ENCODE results near the gene ABHD12. TPM values are rescaled to one million over a fixed set of nuclear protein-coding genes. Genes with fewer than 3 reads are reported as not detected.

Gene ABHD12
- polyA plus RNA-seq, 1 donor (not counting 4 experiments of a cell fraction or from before 2014, with no cell fraction given) = 11.2 TPM

DNA sequence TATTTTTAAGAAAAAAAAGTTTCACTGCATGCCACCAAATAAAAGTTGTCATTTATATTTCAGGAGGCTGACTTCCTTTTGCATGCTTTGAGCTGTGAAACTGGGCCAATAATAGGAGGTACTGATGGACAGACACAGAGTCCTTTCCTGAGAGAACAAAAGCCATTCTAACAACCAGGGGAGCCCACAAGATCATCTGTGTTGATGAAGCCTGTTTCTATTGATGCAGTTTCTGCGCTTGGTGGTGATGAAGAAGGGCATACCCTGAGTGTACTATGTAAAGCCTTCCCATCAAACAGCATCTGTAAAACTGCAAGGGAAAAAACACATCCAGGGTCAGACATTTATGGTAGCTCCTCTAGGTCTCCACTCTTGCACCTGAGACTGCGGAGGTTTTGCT, 34.8 kb downstream of the ABHD12 start:
- no peaks in the 10 kb centered on the region for H3K9me3 ChIP-seq (ENCODE audit: control insufficient read depth, low read depth, low read length)
- DNase-seq (ENCODE audit: low read depth, low spot score) = no peak
- H2AFZ ChIP-seq (ENCODE audit: control insufficient read depth, low read length) = no peak overlapping the region
- H3K9ac ChIP-seq (ENCODE audit: control insufficient read depth, extremely low read depth, insufficient read depth, low read length) = no peak overlapping the region
- H3K4me2 ChIP-seq (ENCODE audit: control insufficient read depth, extremely low read depth, insufficient read depth, low read depth, low read length) = no peak overlapping the region
- dilution Hi-C loops (cut with MboI; ENCODE audit: extremely low pct_ligation_motif_present, low sequenced_read_pairs) = no loop called here
- H4K20me1 ChIP-seq (ENCODE audit: control insufficient read depth, extremely low read depth, insufficient read depth, low read length) = no peaks in the 10 kb centered on the region
- H3K27me3 ChIP-seq (ENCODE audit: control insufficient read depth, extremely low read depth, insufficient read depth, low read length) = no peaks in the 10 kb centered on the region
- H3K27ac ChIP-seq (ENCODE audit: control insufficient read depth, insufficient read depth, low read length) = no peak overlapping the region
- H3K4me3 ChIP-seq (ENCODE audit: control insufficient read depth in 2 of 3, extremely low read depth in 1 of 3, insufficient read depth in 2 of 3, low read depth in 1 of 3, low read length in 3 of 3) = no peak overlapping the region
- no peaks in the 10 kb centered on the region for H3K79me2 ChIP-seq (ENCODE audit: control insufficient read depth, insufficient read depth, low read length)
- H3K36me3 ChIP-seq (ENCODE audit: control insufficient read depth in 2 of 2, extremely low read depth in 1 of 2, insufficient read depth in 2 of 2, low read length in 2 of 2) = no peaks in the 10 kb centered on the region
- H3K9me1 ChIP-seq (ENCODE audit: control insufficient read depth, extremely low read depth, insufficient read depth, low read length) = no peaks in the 10 kb centered on the region
- no peak for FAIRE-seq
- peaks cover 22% of the 10 kb centered on the region for H3K4me1 ChIP-seq (ENCODE audit: control insufficient read depth, extremely low read depth, insufficient read depth, low read length)
- TF ChIP-seq, protein P1, sequence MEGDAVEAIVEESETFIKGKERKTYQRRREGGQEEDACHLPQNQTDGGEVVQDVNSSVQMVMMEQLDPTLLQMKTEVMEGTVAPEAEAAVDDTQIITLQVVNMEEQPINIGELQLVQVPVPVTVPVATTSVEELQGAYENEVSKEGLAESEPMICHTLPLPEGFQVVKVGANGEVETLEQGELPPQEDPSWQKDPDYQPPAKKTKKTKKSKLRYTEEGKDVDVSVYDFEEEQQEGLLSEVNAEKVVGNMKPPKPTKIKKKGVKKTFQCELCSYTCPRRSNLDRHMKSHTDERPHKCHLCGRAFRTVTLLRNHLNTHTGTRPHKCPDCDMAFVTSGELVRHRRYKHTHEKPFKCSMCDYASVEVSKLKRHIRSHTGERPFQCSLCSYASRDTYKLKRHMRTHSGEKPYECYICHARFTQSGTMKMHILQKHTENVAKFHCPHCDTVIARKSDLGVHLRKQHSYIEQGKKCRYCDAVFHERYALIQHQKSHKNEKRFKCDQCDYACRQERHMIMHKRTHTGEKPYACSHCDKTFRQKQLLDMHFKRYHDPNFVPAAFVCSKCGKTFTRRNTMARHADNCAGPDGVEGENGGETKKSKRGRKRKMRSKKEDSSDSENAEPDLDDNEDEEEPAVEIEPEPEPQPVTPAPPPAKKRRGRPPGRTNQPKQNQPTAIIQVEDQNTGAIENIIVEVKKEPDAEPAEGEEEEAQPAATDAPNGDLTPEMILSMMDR (optimal IDR thresholded peaks at IDR 0.05 in 1 of 3, IDR thresholded peaks at IDR 0.05 in 1 of 3, conservative IDR thresholded peaks at IDR 0.05 in 1 of 3; ENCODE audit: extremely low read depth in 1 of 3, insufficient read depth in 2 of 3, low read length in 3 of 3) = no peak
- no peak for TF ChIP-seq EZH2 (IDR thresholded peaks at IDR 0.05; ENCODE audit: low read length)

GRCh38 chr20:25355011-25355595, 35.5 kb downstream of the ABHD12 start:
- no peak overlapping the region for H3K9ac ChIP-seq (ENCODE audit: control insufficient read depth, extremely low read depth, insufficient read depth, low read length)
- H4K20me1 ChIP-seq (ENCODE audit: control insufficient read depth, extremely low read depth, insufficient read depth, low read length) = no peaks in the 10 kb centered on the region
- H3K27me3 ChIP-seq (ENCODE audit: control insufficient read depth, extremely low read depth, insufficient read depth, low read length) = no peaks in the 10 kb centered on the region
- H3K4me3 ChIP-seq (ENCODE audit: control insufficient read depth in 2 of 3, extremely low read depth in 1 of 3, insufficient read depth in 2 of 3, low read depth in 1 of 3, low read length in 3 of 3) = no peak overlapping the region
- no peaks in the 10 kb centered on the region for H3K9me3 ChIP-seq (ENCODE audit: control insufficient read depth, low read depth, low read length)
- H3K36me3 ChIP-seq (ENCODE audit: control insufficient read depth in 2 of 2, extremely low read depth in 1 of 2, insufficient read depth in 2 of 2, low read length in 2 of 2) = no peaks in the 10 kb centered on the region
- H3K4me2 ChIP-seq (ENCODE audit: control insufficient read depth, extremely low read depth, insufficient read depth, low read depth, low read length) = no peak overlapping the region
- H2AFZ ChIP-seq (ENCODE audit: control insufficient read depth, low read length) = no peak overlapping the region
- FAIRE-seq = no peak
- TF ChIP-seq, protein P1 (optimal IDR thresholded peaks at IDR 0.05 in 1 of 3, IDR thresholded peaks at IDR 0.05 in 1 of 3, conservative IDR thresholded peaks at IDR 0.05 in 1 of 3; ENCODE audit: extremely low read depth in 1 of 3, insufficient read depth in 2 of 3, low read length in 3 of 3) = no peak
- TF ChIP-seq EZH2 (IDR thresholded peaks at IDR 0.05; ENCODE audit: low read length) = no peak
- DNase-seq (ENCODE audit: low read depth, low spot score) = no peak
- H3K9me1 ChIP-seq (ENCODE audit: control insufficient read depth, extremely low read depth, insufficient read depth, low read length) = no peaks in the 10 kb centered on the region
- no peak overlapping the region for H3K27ac ChIP-seq (ENCODE audit: control insufficient read depth, insufficient read depth, low read length)
- H3K79me2 ChIP-seq (ENCODE audit: control insufficient read depth, insufficient read depth, low read length) = no peaks in the 10 kb centered on the region
- peaks cover 22% of the 10 kb centered on the region for H3K4me1 ChIP-seq (ENCODE audit: control insufficient read depth, extremely low read depth, insufficient read depth, low read length)
- dilution Hi-C loops (cut with MboI; ENCODE audit: extremely low pct_ligation_motif_present, low sequenced_read_pairs) = no loop called here

All from keratinocyte (primary cell).